Measurements from ENCODE around the gene AKR1C2.
A peak's percentile ranks its signal among the peaks of the same experiment; 100 is the strongest.
"Not testable (repeated sequence)": the region's sequence is repeated elsewhere in the genome, so short reads cannot be mapped to it uniquely, and the experiment has no call there.

AKR1C2 gene

DNA sequence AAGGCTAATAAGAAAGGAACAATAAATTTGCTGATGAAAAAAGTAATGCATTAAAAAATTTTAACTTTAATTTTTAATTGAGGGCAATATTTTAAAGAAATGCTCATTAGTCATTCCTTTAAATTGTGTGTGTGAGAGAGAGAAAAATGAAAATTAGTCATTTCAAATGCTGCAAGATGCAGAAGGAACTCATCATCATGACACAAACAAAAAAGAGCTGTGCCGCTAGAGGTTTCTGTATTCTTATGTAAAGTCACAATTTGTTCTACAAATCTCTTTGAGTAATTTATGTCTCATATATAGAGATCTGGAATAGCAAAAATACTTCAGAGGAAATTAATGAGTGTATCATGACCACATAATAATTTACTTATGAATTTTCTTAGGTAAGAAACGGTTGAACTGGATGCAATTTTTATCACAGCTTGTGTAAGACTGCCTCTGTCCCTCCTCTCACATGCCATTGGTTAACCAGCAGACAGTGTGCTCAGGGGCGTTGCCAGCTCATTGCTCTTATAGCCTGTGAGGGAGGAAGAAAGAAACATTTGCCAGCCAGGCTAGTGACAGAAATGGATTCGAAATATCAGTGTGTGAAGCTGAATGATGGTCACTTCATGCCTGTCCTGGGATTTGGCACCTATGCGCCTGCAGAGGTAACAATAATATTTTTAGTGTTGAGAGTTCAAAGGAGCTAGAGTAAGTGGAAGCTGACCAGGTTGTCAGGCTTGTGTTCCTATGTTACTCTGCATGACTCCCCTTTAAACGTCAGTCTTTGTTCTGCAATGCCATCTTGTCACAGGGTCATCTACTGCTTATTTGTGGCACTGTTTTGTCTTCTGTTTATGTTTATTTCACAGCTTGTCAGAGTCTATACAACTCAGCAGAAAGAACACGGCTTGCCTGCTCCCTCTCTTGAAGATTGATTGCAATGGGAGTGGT, 40.5 kb downstream of the AKR1C2 start, which contains the start of gene AKR1C1:
Gene AKR1C1, plus strand, starts transcription at position 540 of the 939 bp plus-strand sequence. Its CDS starts 30 bp downstream, at position 570.
- not testable (repeated sequence) for H3K36me3 ChIP-seq (ENCODE audit: control insufficient read depth in 2 of 2, insufficient read depth in 2 of 2, low read length in 2 of 2); H3K27me3 ChIP-seq (ENCODE audit: control insufficient read depth in 2 of 2, insufficient read depth in 2 of 2, low read length in 2 of 2); H3K9ac ChIP-seq (ENCODE audit: low read depth in 1 of 2, low read length in 2 of 2); H3K9me3 ChIP-seq (ENCODE audit: control insufficient read depth in 2 of 2, low read length in 2 of 2); H3K4me1 ChIP-seq (ENCODE audit: control insufficient read depth in 2 of 2, insufficient read depth in 2 of 2, low read length in 2 of 2); H3K27ac ChIP-seq (ENCODE audit: low read depth in 2 of 2, low read length in 2 of 2)
- H3K4me3 ChIP-seq (ENCODE audit: low read length in 2 of 2) = peak within 1 kb of the TSS in 1 of 2 donors; percentile 30

GRCh38 chr10:4962308-4962707, 41.3 kb downstream of the AKR1C2 start:
- H3K9ac ChIP-seq (ENCODE audit: low read depth in 1 of 2, low read length in 2 of 2); H3K9me3 ChIP-seq (ENCODE audit: control insufficient read depth in 2 of 2, low read length in 2 of 2); H3K4me3 ChIP-seq (ENCODE audit: low read length in 2 of 2); H3K27ac ChIP-seq (ENCODE audit: low read depth in 2 of 2, low read length in 2 of 2); H3K27me3 ChIP-seq (ENCODE audit: control insufficient read depth in 2 of 2, insufficient read depth in 2 of 2, low read length in 2 of 2); H3K36me3 ChIP-seq (ENCODE audit: control insufficient read depth in 2 of 2, insufficient read depth in 2 of 2, low read length in 2 of 2); H3K4me1 ChIP-seq (ENCODE audit: control insufficient read depth in 2 of 2, insufficient read depth in 2 of 2, low read length in 2 of 2): not testable (repeated sequence)

DNA sequence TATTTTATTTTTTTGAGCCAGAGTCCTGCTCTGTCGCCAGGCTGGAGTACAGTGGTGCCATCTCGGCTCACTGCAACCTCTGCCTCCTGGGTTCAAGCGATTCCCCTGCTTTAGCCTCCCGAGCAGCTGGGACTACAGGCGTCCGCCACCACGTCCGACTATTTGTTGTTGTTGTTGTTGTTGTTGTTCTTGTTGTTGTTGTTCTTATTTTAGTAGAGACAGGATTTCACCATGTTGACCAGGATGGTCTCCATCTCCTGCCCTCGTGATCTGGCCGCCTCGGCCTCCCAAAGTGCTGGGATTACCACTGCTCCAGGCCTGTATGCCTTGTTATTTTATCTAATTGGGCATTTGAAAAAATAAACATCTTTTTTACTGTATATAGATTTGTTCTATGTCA, 42.1 kb downstream of the AKR1C2 start:
- not testable (repeated sequence) for H3K9ac ChIP-seq (ENCODE audit: low read depth in 1 of 2, low read length in 2 of 2); H3K9me3 ChIP-seq (ENCODE audit: control insufficient read depth in 2 of 2, low read length in 2 of 2); H3K4me1 ChIP-seq (ENCODE audit: control insufficient read depth in 2 of 2, insufficient read depth in 2 of 2, low read length in 2 of 2)

DNA sequence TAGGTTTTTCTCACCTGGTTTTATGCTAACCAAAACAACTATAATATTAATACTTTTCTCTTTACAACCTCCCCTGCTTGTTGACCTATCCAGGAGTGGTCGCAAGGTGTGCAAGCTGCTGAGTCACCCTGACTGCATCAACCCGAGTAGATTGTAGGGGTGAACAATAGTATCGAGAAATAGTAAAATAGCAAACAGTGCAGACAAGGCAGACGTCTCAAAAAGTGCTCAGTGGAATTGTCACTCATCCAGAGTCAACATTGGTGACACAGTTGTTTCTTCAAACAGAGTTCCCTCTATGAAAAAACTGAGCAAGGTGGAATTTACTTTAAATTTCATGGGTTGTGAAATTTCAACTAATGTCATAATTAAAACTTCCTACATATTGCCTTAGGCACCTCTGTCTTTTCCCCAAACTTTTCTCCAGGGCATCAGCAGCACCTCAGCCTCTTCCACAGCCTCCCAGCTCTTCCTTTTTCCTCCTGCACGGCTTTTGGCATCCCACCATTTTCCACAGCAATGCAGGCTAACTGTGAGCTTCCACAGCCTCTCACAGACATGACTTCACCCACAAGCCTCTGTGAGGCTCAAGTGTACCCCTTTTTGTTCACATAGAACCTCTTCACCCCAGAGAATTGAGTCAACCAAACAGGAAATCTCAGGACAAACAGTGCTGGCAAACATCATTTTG, 46.6 kb downstream of the AKR1C2 start:
- not testable (repeated sequence) for H3K27me3 ChIP-seq (ENCODE audit: control insufficient read depth in 2 of 2, insufficient read depth in 2 of 2, low read length in 2 of 2); H3K36me3 ChIP-seq (ENCODE audit: control insufficient read depth in 2 of 2, insufficient read depth in 2 of 2, low read length in 2 of 2); H3K9me3 ChIP-seq (ENCODE audit: control insufficient read depth in 2 of 2, low read length in 2 of 2); H3K27ac ChIP-seq (ENCODE audit: low read depth in 2 of 2, low read length in 2 of 2); H3K4me1 ChIP-seq (ENCODE audit: control insufficient read depth in 2 of 2, insufficient read depth in 2 of 2, low read length in 2 of 2); H3K4me3 ChIP-seq (ENCODE audit: low read length in 2 of 2); H3K9ac ChIP-seq (ENCODE audit: low read depth in 1 of 2, low read length in 2 of 2)

More for the DNA sequence above, 42.1 kb downstream of the AKR1C2 start:
- H3K4me3 ChIP-seq (ENCODE audit: low read length in 2 of 2); H3K27ac ChIP-seq (ENCODE audit: low read depth in 2 of 2, low read length in 2 of 2); H3K36me3 ChIP-seq (ENCODE audit: control insufficient read depth in 2 of 2, insufficient read depth in 2 of 2, low read length in 2 of 2); H3K27me3 ChIP-seq (ENCODE audit: control insufficient read depth in 2 of 2, insufficient read depth in 2 of 2, low read length in 2 of 2): not testable (repeated sequence)

GRCh38 chr10:4956088-4956487, 47.6 kb downstream of the AKR1C2 start:
- H3K9me3 ChIP-seq (ENCODE audit: control insufficient read depth in 2 of 2, low read length in 2 of 2); H3K27ac ChIP-seq (ENCODE audit: low read depth in 2 of 2, low read length in 2 of 2); H3K27me3 ChIP-seq (ENCODE audit: control insufficient read depth in 2 of 2, insufficient read depth in 2 of 2, low read length in 2 of 2); H3K4me3 ChIP-seq (ENCODE audit: low read length in 2 of 2); H3K4me1 ChIP-seq (ENCODE audit: control insufficient read depth in 2 of 2, insufficient read depth in 2 of 2, low read length in 2 of 2); H3K9ac ChIP-seq (ENCODE audit: low read depth in 1 of 2, low read length in 2 of 2); H3K36me3 ChIP-seq (ENCODE audit: control insufficient read depth in 2 of 2, insufficient read depth in 2 of 2, low read length in 2 of 2): not testable (repeated sequence)

GRCh38 chr10:4953405-4953804, 50.3 kb downstream of the AKR1C2 start:
- Histone ChIP-seq H3K36me3 (ENCODE audit: control insufficient read depth in 2 of 2, insufficient read depth in 2 of 2, low read length in 2 of 2) (no peaks in the 10 kb centered on the region), H3K4me1 (ENCODE audit: control insufficient read depth in 2 of 2, insufficient read depth in 2 of 2, low read length in 2 of 2) (no peaks in the 10 kb centered on the region), H3K27ac (ENCODE audit: low read depth in 2 of 2, low read length in 2 of 2) (no peak overlapping the region), H3K27me3 (ENCODE audit: control insufficient read depth in 2 of 2, insufficient read depth in 2 of 2, low read length in 2 of 2) (no peaks in the 10 kb centered on the region), H3K9me3 (ENCODE audit: control insufficient read depth in 2 of 2, low read length in 2 of 2) (no peaks in the 10 kb centered on the region), H3K9ac (ENCODE audit: low read depth in 1 of 2, low read length in 2 of 2) (no peak overlapping the region), H3K4me3 (ENCODE audit: low read length in 2 of 2) (no peak overlapping the region)

DNA sequence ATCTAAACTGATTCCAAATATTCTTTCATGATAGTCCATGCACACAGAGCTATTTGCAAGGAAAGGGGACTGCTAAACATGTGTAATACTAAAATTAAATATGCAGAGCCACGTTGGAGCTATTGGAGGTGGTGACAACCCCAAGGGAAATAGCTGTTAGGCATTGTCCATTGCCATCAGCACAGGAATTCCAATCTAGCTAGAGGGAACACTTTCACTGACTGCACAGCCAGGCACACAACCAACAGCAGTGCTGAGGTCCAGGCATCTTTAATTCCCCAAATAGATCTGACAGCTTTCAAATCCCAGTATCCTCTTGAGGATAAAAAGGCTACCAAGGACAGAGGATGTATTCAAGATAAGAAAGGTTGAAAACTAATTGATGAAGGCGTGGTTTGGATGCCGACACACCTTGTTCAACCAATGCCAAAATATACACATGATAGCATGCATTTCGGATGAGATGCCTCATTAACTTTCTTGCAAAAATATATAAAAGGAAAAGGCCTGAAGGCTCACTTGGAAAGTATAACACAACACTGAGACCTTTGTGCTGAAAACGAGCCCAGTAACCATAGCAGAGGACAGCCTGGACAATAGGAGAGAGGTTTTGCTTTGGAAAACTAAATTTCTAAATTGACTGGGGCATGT, 52.0 kb downstream of the AKR1C2 start:
- H3K36me3 ChIP-seq (ENCODE audit: control insufficient read depth in 2 of 2, insufficient read depth in 2 of 2, low read length in 2 of 2); H3K9ac ChIP-seq (ENCODE audit: low read depth in 1 of 2, low read length in 2 of 2); H3K4me3 ChIP-seq (ENCODE audit: low read length in 2 of 2); H3K27ac ChIP-seq (ENCODE audit: low read depth in 2 of 2, low read length in 2 of 2); H3K9me3 ChIP-seq (ENCODE audit: control insufficient read depth in 2 of 2, low read length in 2 of 2); H3K27me3 ChIP-seq (ENCODE audit: control insufficient read depth in 2 of 2, insufficient read depth in 2 of 2, low read length in 2 of 2); H3K4me1 ChIP-seq (ENCODE audit: control insufficient read depth in 2 of 2, insufficient read depth in 2 of 2, low read length in 2 of 2): not testable (repeated sequence)

- Histone ChIP-seq H3K36me3 (ENCODE audit: control insufficient read depth in 2 of 2, insufficient read depth in 2 of 2, low read length in 2 of 2) (no peaks in the 10 kb centered on the region), H3K9ac (ENCODE audit: low read depth in 1 of 2, low read length in 2 of 2) (no peak overlapping the region), H3K4me1 (ENCODE audit: control insufficient read depth in 2 of 2, insufficient read depth in 2 of 2, low read length in 2 of 2) (peaks cover 0 to 5% of the 10 kb centered on the region in 2 donors), H3K9me3 (ENCODE audit: control insufficient read depth in 2 of 2, low read length in 2 of 2) (no peaks in the 10 kb centered on the region), H3K27me3 (ENCODE audit: control insufficient read depth in 2 of 2, insufficient read depth in 2 of 2, low read length in 2 of 2) (no peaks in the 10 kb centered on the region), H3K4me3 (ENCODE audit: low read length in 2 of 2) (no peak overlapping the region), H3K27ac (ENCODE audit: low read depth in 2 of 2, low read length in 2 of 2) (peak overlapping the region in 1 of 2 donors; percentile 51)
Measured at GRCh38 chr10:4947635-4948596, 55.7 kb downstream of the AKR1C2 start.

DNA sequence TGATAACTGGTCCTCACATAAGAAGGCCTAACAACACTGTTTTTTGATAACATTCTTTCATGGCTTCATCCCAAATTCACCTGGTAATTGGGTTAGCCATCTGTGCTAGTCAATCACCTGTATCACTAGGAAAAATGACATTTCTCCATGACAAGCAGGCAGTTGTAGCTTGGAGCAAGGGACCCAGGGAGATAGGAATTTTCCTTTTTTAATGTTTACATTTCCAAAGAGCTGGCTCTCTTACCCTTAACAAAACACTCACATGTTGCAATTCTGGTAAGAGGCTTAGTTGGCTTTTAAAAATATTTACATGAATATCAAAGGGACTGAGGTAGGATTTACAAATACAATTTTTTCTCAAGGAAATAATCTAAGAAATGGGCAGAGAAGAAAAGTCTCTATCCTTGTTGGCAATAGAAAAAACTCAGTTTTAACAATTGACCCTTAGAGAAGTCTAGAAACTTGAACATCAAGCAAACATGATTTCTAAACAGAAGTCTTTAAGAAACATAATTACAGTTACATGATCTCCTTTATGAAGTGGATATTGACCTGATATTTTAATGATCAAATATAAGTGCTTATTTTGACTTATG, 56.5 kb downstream of the AKR1C2 start:
- Histone ChIP-seq H3K27me3 (ENCODE audit: control insufficient read depth in 2 of 2, insufficient read depth in 2 of 2, low read length in 2 of 2) (no peaks in the 10 kb centered on the region), H3K4me3 (ENCODE audit: low read length in 2 of 2) (no peak overlapping the region), H3K9me3 (ENCODE audit: control insufficient read depth in 2 of 2, low read length in 2 of 2) (no peaks in the 10 kb centered on the region), H3K36me3 (ENCODE audit: control insufficient read depth in 2 of 2, insufficient read depth in 2 of 2, low read length in 2 of 2) (no peaks in the 10 kb centered on the region), H3K9ac (ENCODE audit: low read depth in 1 of 2, low read length in 2 of 2) (no peak overlapping the region), H3K4me1 (ENCODE audit: control insufficient read depth in 2 of 2, insufficient read depth in 2 of 2, low read length in 2 of 2) (peaks cover 0 to 5% of the 10 kb centered on the region in 2 donors), H3K27ac (ENCODE audit: low read depth in 2 of 2, low read length in 2 of 2) (peak overlapping the region in 1 of 2 donors; percentile 18)

Measured in mucosa of rectum (tissue), 2 donors.